Peyer's patch (tissue), 4 donors: Measurements from ENCODE around the gene ENC1.
"Not testable (repeated sequence)": the region's sequence is repeated elsewhere in the genome, so short reads cannot be mapped to it uniquely, and the experiment has no call there.

Experiments used
- CTCF ChIP-seq, 6 experiments: fragments of 450-650 bp in 4 of 6; fragments of 200-600 bp in 2 of 6; sonication (generic) in 1 of 6; IDR thresholded peaks; one replicate each; pipeline ENCODE4 v1.5.1; 2017 to 2019; ENCODE audit warnings: antibody characterized with exemption in 6 of 6, mild to moderate bottlenecking in 3 of 6, moderate library complexity in 1 of 6
- POLR2A ChIP-seq, 2 donors: fragments of 450-650 bp; IDR thresholded peaks; one replicate each; pipeline ENCODE4 v1.5.1; 2017; ENCODE audit warnings: antibody characterized with exemption in 2 of 2, mild to moderate bottlenecking in 2 of 2, moderate library complexity in 2 of 2

GRCh38 chr5:74676466-74676865 lies 35.9 kb upstream of the ENC1 start:
- TF ChIP-seq CTCF, POLR2A (IDR thresholded peaks at IDR 0.05): not testable (repeated sequence)
